GM12872 (cell line): ENCODE results near the gene UBAC1.

Experiments
- TF ChIP-seq, protein P1 (sequence below): IDR thresholded peaks from 3 replicates; pipeline ENCODE4 v1.5.1; 2011; ENCODE audit warnings: low read depth, mild to moderate bottlenecking, low read length, moderate library complexity; ENCODE audit not compliant: insufficient read depth

The UBAC1 gene

DNA sequence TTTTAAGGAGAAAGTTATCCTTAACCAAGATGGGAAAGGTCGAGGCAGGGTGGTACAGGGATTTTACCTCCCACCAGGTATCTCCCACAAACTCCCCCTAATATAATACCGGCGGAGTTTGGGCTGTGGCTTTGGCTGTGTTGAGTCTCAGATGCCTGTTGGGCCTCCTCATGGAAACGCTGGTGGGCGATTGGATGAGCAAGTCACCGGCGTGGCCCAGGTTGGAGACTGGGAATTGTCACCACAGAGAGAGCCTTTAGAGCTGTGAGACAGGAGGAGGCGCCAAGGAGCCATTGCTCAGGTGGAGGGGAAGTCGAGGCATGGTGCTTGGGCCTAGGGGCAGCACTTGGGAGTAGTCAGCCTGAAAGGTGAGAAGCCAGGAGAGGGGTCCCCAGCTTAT is 50.4 kb downstream of the UBAC1 start:
- TF ChIP-seq, protein P1, sequence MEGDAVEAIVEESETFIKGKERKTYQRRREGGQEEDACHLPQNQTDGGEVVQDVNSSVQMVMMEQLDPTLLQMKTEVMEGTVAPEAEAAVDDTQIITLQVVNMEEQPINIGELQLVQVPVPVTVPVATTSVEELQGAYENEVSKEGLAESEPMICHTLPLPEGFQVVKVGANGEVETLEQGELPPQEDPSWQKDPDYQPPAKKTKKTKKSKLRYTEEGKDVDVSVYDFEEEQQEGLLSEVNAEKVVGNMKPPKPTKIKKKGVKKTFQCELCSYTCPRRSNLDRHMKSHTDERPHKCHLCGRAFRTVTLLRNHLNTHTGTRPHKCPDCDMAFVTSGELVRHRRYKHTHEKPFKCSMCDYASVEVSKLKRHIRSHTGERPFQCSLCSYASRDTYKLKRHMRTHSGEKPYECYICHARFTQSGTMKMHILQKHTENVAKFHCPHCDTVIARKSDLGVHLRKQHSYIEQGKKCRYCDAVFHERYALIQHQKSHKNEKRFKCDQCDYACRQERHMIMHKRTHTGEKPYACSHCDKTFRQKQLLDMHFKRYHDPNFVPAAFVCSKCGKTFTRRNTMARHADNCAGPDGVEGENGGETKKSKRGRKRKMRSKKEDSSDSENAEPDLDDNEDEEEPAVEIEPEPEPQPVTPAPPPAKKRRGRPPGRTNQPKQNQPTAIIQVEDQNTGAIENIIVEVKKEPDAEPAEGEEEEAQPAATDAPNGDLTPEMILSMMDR, result no peak

DNA sequence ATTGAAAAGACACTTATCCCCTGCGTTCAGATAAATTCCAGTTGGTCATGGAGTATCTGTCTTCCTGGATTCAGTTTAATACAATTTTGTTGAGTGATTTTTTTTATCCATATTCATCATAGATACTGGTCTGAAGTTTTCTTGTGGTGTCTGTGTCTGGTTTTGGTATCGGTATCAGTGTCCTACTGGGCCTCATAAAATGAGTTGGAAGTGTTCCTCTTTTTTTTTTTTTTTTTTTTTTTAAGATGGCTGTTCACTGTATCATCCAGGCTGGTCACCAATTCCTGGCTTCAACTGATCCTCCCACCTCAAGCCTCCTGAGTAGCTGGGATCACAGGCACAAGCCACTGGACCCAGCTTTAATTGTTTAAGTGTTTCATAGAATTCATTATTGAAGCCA is 51.0 kb downstream of the UBAC1 start:
- TF ChIP-seq, protein P1, result no peak

DNA sequence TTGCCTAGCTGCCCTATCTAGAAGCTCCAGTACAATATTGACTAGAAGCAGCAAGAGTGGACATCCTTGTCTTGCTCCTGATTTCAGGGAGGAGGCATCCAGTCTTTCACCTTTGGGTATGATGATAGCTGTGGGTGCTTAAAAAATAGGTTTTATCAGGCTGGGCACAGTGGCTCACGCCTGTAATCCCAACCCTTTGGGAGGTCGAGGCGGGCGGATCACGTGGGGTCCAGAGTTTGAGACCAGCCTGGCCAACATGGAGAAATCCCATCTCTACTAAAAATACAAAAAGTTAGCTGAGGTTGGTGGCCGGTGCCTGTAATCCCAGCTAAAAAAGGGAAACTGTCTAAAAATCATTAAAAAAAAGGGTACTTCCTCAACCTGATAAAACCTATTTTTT is 51.8 kb downstream of the UBAC1 start:
- TF ChIP-seq, protein P1, result no peak

DNA sequence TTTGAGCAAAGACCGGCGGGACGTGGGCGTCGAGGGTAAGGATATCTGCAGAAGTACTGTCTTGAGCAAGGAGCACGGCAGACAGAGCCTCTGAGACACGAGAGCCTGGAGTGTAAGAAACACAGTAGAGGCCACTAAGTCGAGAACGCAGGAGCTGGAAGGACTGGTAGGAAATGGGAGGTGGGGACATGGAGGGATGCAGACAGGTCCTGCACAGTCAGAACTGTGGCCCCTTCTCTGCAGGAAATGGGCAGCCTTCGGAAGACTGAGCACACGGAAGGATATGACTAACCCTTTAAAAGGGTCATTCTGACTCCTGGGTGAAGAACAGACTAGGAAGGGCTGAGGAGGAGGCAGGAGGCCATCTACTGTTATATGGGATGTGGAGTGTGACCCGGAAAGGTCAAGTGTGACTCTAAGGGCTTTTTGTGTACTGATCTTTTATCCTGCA is 52.4 kb downstream of the UBAC1 start:
- TF ChIP-seq, protein P1, result no peak

DNA sequence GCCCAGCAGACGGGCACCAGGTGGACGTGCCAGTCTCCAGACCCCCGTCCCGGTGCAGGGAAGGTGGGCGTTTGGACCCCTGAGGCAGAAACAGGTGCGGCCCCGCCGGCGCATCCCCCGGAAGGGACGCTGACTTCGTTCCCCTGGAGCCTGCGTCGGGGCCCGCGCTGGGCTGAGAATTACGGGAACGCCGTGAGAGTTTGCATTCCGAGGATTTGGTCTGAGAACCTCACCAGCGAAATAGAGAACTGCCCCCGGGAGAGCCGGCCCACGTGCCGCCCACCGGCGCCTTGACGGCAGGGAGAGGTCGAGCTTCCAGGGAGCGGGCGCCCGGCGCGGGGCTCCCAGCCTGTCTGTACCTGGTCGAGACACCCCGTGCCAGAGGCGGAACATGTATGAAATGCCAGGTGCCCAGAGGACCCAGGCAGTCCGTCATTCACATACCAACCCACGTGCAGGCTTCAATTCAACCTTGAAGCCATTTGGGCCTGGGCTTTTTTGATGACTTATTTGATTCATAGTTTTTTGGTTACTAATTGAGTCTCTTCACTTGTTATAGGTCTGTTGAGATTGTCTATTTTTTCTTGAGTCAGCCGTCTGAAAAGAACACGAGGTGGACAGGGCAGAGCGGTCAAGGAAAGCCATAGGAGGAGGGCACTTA is 53.0 kb downstream of the UBAC1 start:
- TF ChIP-seq, protein P1, result no peak

DNA sequence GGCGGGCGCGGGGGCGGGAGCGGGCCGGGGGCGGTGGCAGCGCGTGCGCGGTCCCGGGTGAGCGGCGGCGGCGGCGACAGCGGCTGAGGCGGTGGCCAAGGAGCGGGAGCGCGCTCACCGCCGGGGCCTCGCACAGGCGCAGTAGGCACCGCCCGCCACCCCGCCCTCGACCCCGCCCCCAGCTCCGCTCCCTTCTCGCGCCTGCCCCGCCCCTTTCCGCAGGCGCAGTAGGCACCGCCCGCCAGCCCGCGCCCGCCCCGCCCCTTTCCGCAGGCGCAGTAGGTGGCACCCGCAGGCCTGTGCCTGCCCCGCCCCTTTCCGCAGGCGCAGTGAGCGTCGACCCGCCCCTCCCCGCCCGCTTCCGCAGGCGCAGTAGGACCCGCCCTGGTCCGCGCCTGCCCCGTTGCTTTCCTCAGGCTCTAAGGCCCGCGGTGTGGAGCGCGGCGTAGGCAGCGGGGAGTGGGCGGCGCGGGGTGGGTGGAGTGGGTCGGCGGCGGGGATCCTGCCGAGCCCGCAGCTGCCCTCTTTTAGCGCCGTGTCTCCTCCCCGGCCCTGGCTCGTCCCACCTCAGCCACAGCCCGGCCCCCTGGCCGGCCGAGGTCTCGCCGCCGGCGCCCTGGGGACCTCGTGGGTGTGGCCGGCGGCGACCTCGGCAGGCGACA is 53.6 kb downstream of the UBAC1 start, which contains the start of gene CAMSAP1:
TSS of gene CAMSAP1 (minus strand) at position 116 of the 662 bp plus-strand sequence. CDS start 387 bp downstream, outside the sequence.
- TF ChIP-seq, protein P1, result no peak

DNA sequence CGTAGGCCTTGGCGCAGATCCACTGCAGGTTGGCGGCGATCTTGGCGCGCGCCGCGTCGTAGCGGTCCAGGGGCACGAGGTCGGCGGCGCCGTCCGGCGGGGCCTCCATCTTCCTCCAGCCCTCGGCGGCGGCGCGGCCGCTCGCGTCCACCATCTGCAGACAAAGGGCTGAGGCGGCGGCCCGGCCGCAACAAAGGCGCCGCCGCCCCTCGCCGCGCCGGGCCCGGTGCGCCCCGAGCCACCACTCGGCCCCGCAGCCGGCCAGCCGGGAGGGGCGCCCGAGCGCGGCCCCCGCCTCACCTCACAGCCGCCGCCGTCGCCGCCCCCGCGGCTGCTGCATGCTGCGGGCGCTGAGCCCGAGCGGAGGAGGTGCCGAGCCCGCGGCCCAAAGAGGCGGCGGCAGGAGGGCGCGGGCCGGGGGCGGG is 54.2 kb downstream of the UBAC1 start:
- TF ChIP-seq, protein P1, result no peak
